HG03108 (cell line): ENCODE data around the gene LAMB1.

Source experiments
- ATAC-seq: cut with Tn5 transposase; IDR thresholded peaks from one replicate; pipeline ENCODE4 v1.9.1; 2021; ENCODE audit warnings: moderate library complexity; ENCODE audit not compliant: unreplicated experiment

The LAMB1 gene

GRCh38 chr7:107884066-107884818, 118.7 kb downstream of the LAMB1 start:
- ATAC-seq = no peak

GRCh38 chr7:107882766-107883165, 120.2 kb downstream of the LAMB1 start:
- no peak for ATAC-seq

GRCh38 chr7:107879400-107880035, 123.4 kb downstream of the LAMB1 start:
- ATAC-seq = peak; percentile 69

GRCh38 chr7:107878636-107879035, 124.3 kb downstream of the LAMB1 start:
- ATAC-seq = no peak

- no peak for ATAC-seq
Measured at GRCh38 chr7:107877731-107878382, 125.1 kb downstream of the LAMB1 start.

GRCh38 chr7:107876916-107877315, 126.0 kb downstream of the LAMB1 start:
- ATAC-seq = no peak

- ATAC-seq = no peak
Measured at GRCh38 chr7:107874605-107875446, 128.1 kb downstream of the LAMB1 start.

GRCh38 chr7:107874111-107874510, 128.8 kb downstream of the LAMB1 start:
- ATAC-seq = no peak
